ENCODE measurements around the gene PSMC4.

- TF ChIP-seq CTCF (IDR thresholded peaks at IDR 0.05) (no peak), POLR2AphosphoS5 (IDR thresholded peaks at IDR 0.05) (no peak), POLR2A (IDR thresholded peaks at IDR 0.05; ENCODE audit: low read depth) (no peak)
Observed at GRCh38 chr19:39995794-39996193, 24.8 kb downstream of the PSMC4 start.
